Measurements from ENCODE around the gene FBRS. TPM values are rescaled to one million over a fixed set of nuclear protein-coding genes. Genes with fewer than 3 reads are reported as not detected.

Gene FBRS
- total and polyA plus RNA-seq, 2 donors from 2014 or later: 26.3 to 66.2 TPM

DNA sequence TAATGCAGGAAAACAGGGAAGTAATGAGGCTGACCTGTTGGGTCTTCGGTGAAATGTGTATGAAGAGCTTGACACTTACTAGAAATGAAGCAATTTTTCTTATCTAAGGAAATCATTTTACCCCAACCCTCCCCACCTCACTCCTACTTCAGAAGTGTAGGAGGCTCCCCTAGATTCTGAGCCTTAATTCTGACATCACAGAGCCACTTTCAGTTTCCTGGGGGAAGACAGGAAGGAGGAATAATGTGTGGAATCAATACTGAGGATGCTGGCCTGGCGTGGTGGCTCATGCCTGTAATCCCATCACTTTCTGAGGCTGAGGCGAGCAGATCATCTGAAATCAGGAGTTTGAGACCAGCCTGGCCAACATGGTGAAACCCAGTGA, 20.3 kb downstream of the FBRS start:
- Histone ChIP-seq H3K27me3 (ENCODE audit: control insufficient read depth, insufficient read depth, low read length) (no peaks in the 10 kb centered on the region), H3K27ac (ENCODE audit: low read depth in 2 of 2, low read length in 2 of 2) (no peak overlapping the region), H3K36me3 (ENCODE audit: control insufficient read depth in 2 of 3, insufficient read depth in 3 of 3, low read length in 3 of 3) (no peaks in the 10 kb centered on the region), H3K4me1 (ENCODE audit: control insufficient read depth in 2 of 3, insufficient read depth in 2 of 3, low read depth in 1 of 3, low read length in 3 of 3) (no peaks in the 10 kb centered on the region), H3K9me3 (ENCODE audit: control insufficient read depth in 2 of 3, insufficient read depth in 1 of 3, low read length in 3 of 3) (no peaks in the 10 kb centered on the region), H3K4me3 (ENCODE audit: low read length in 3 of 3) (no peak overlapping the region), H3K9ac (ENCODE audit: low read length in 3 of 3) (no peak overlapping the region)
- FAIRE-seq: no peak
- DNase-seq: no peak
- TF ChIP-seq, protein P1, sequence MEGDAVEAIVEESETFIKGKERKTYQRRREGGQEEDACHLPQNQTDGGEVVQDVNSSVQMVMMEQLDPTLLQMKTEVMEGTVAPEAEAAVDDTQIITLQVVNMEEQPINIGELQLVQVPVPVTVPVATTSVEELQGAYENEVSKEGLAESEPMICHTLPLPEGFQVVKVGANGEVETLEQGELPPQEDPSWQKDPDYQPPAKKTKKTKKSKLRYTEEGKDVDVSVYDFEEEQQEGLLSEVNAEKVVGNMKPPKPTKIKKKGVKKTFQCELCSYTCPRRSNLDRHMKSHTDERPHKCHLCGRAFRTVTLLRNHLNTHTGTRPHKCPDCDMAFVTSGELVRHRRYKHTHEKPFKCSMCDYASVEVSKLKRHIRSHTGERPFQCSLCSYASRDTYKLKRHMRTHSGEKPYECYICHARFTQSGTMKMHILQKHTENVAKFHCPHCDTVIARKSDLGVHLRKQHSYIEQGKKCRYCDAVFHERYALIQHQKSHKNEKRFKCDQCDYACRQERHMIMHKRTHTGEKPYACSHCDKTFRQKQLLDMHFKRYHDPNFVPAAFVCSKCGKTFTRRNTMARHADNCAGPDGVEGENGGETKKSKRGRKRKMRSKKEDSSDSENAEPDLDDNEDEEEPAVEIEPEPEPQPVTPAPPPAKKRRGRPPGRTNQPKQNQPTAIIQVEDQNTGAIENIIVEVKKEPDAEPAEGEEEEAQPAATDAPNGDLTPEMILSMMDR (IDR thresholded peaks at IDR 0.05; ENCODE audit: borderline replicate concordance, extremely low read depth, insufficient read depth): no peak
- intact Hi-C loops (cut with DNase I): no loop called here

DNA sequence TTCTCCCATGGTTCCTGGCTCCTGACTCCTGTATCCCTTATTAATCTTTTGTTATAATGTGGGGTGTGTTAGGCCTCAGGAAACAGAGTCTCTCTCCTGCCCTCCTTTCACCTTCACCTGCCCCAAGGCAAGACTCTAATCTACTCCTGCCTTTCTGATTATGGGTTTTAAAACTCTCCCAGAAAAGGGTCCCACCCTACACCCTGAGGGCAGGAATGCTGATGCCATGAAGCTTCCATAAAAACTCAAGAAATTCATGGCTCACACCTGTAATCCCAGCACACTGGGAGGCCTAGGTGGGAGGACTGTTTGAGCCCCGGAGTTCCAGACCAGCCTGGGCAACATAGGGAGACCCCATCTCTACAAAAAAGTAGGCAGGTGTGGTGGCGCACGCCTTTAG, 22.1 kb downstream of the FBRS start:
- Histone ChIP-seq H3K4me1 (ENCODE audit: control insufficient read depth in 2 of 3, insufficient read depth in 2 of 3, low read depth in 1 of 3, low read length in 3 of 3) (no peaks in the 10 kb centered on the region), H3K9me3 (ENCODE audit: control insufficient read depth in 2 of 3, insufficient read depth in 1 of 3, low read length in 3 of 3) (no peaks in the 10 kb centered on the region), H3K9ac (ENCODE audit: low read length in 3 of 3) (no peak overlapping the region), H3K27me3 (ENCODE audit: control insufficient read depth, insufficient read depth, low read length) (no peaks in the 10 kb centered on the region), H3K27ac (ENCODE audit: low read depth in 2 of 2, low read length in 2 of 2) (no peak overlapping the region), H3K36me3 (ENCODE audit: control insufficient read depth in 2 of 3, insufficient read depth in 3 of 3, low read length in 3 of 3) (no peaks in the 10 kb centered on the region), H3K4me3 (ENCODE audit: low read length in 3 of 3) (no peak overlapping the region)
- intact Hi-C loops (cut with DNase I): no loop called here
- DNase-seq: no peak
- TF ChIP-seq, protein P1 (IDR thresholded peaks at IDR 0.05; ENCODE audit: borderline replicate concordance, extremely low read depth, insufficient read depth): no peak
- FAIRE-seq: no peak

- no peaks in the 10 kb centered on the region for H3K9me3 ChIP-seq (ENCODE audit: control insufficient read depth in 2 of 3, insufficient read depth in 1 of 3, low read length in 3 of 3)
- no peak for DNase-seq
- no peaks in the 10 kb centered on the region for H3K4me1 ChIP-seq (ENCODE audit: control insufficient read depth in 2 of 3, insufficient read depth in 2 of 3, low read depth in 1 of 3, low read length in 3 of 3)
- intact Hi-C loops (cut with DNase I): no loop called here
- no peaks in the 10 kb centered on the region for H3K36me3 ChIP-seq (ENCODE audit: control insufficient read depth in 2 of 3, insufficient read depth in 3 of 3, low read length in 3 of 3)
- H3K4me3 ChIP-seq (ENCODE audit: low read length in 3 of 3): no peak overlapping the region
- H3K27me3 ChIP-seq (ENCODE audit: control insufficient read depth, insufficient read depth, low read length): no peaks in the 10 kb centered on the region
- no peak for FAIRE-seq
- H3K27ac ChIP-seq (ENCODE audit: low read depth in 2 of 2, low read length in 2 of 2): no peak overlapping the region
- TF ChIP-seq, protein P1 (IDR thresholded peaks at IDR 0.05; ENCODE audit: borderline replicate concordance, extremely low read depth, insufficient read depth): no peak
- H3K9ac ChIP-seq (ENCODE audit: low read length in 3 of 3): no peak overlapping the region
Observed at GRCh38 chr16:30688701-30689100, 30.5 kb downstream of the FBRS start.

GRCh38 chr16:30691907-30692306, 33.7 kb downstream of the FBRS start:
- H3K27me3 ChIP-seq (ENCODE audit: control insufficient read depth, insufficient read depth, low read length): no peaks in the 10 kb centered on the region
- no peaks in the 10 kb centered on the region for H3K36me3 ChIP-seq (ENCODE audit: control insufficient read depth in 2 of 3, insufficient read depth in 3 of 3, low read length in 3 of 3)
- H3K27ac ChIP-seq (ENCODE audit: low read depth in 2 of 2, low read length in 2 of 2): no peak overlapping the region
- intact Hi-C loops (cut with DNase I): no loop called here
- H3K9me3 ChIP-seq (ENCODE audit: control insufficient read depth in 2 of 3, insufficient read depth in 1 of 3, low read length in 3 of 3): no peaks in the 10 kb centered on the region
- DNase-seq: no peak
- TF ChIP-seq, protein P1 (IDR thresholded peaks at IDR 0.05; ENCODE audit: borderline replicate concordance, extremely low read depth, insufficient read depth): no peak
- no peak overlapping the region for H3K4me3 ChIP-seq (ENCODE audit: low read length in 3 of 3)
- H3K4me1 ChIP-seq (ENCODE audit: control insufficient read depth in 2 of 3, insufficient read depth in 2 of 3, low read depth in 1 of 3, low read length in 3 of 3): no peaks in the 10 kb centered on the region
- H3K9ac ChIP-seq (ENCODE audit: low read length in 3 of 3): no peak overlapping the region
- no peak for FAIRE-seq
